K562 (cell line): Measurements from ENCODE around the gene PPIL1. TPM values are rescaled to one million over a fixed set of nuclear protein-coding genes. Genes with fewer than 3 reads are reported as not detected.

Experiments
- ATAC-seq: fragments of 200-7000 bp; cut with Tn5 transposase; 3 replicates; pipeline ENCODE4 v1.9.1; 2020; ENCODE audit warnings: moderate library complexity
- BruUV-seq: library from RNA; stranded (reverse); fragments of 400-500 nt; replicated peaks from 2 replicates; lab custom pipeline; 2021; lab: Mats Ljungman, UMichigan
- CTCF ChIA-PET: fragments of 300-600 bp; formaldehyde crosslinking; extraction: SDS; loops from one replicate; lab custom pipeline; 2021; ENCODE audit warnings: low intra/inter-chr PET ratio; lab: Yijun Ruan, JAX
- POLR2A ChIA-PET: fragments of 300-600, 350-650 bp; sonication (Branson Sonifier 250); formaldehyde crosslinking; extraction: SDS; loops from one replicate; lab custom pipeline; 2021; ENCODE audit warnings: antibody characterized with exemption, inconsistent platforms; lab: Yijun Ruan, JAX
- DNase-seq, 4 experiments: peaks; one replicate each; pipeline versions ENCODE4 v3.0.0 to v3.0.0-alpha.2; 2011 to 2018; ENCODE audit warnings: low spot score in 3 of 4, mixed read lengths in 3 of 4; ENCODE audit errors: extremely low read depth in 1 of 4
- FAIRE-seq: peaks from 2 replicates; lab custom pipeline; 2011; peaks lifted over from hg19 to GRCh38; lab: Jason Lieb, UNC
- H2AFZ ChIP-seq: 2 replicates; pipeline ENCODE4 v1.6.0; 2011; ENCODE audit warnings: low read depth, low read length, control low read depth, inconsistent platforms
- H3K27ac ChIP-seq: fragments of 200-600 bp; 3 replicates; pipeline ENCODE4 v1.8.0; 2011; ENCODE audit warnings: low read depth, mild to moderate bottlenecking, control low read depth, inconsistent platforms, low read length, moderate library complexity, mixed read lengths; ENCODE audit errors: extremely low read depth
- H3K27me3 ChIP-seq, 2 experiments: fragments of 300-600 bp in 1 of 2; 2 replicates in 1 of 2; 3 replicates in 1 of 2; pipeline versions ENCODE4 v1.6.0 to v1.8.0; 2011; ENCODE audit warnings: inconsistent platforms in 2 of 2, low read length in 2 of 2, mild to moderate bottlenecking in 1 of 2, mixed read lengths in 1 of 2, moderate library complexity in 1 of 2; ENCODE audit not compliant: control insufficient read depth in 2 of 2, insufficient read depth in 2 of 2
- H3K36me3 ChIP-seq: fragments of 300-600 bp; 3 replicates; pipeline ENCODE4 v1.8.0; 2011; ENCODE audit warnings: mild to moderate bottlenecking, low read length, inconsistent platforms; ENCODE audit not compliant: control insufficient read depth, insufficient read depth
- H3K4me1 ChIP-seq, 2 experiments: fragments of 200-600 bp in 1 of 2; replicated peaks in 1 of 2; 2 replicates in 1 of 2; 3 replicates in 1 of 2; pipeline versions ENCODE4 v1.5.1 to v1.8.0; 2011; ENCODE audit warnings: inconsistent platforms in 2 of 2, low read length in 2 of 2, mild to moderate bottlenecking in 1 of 2, mixed read lengths in 1 of 2, moderate library complexity in 1 of 2; ENCODE audit not compliant: control insufficient read depth in 2 of 2, insufficient read depth in 2 of 2
- H3K4me2 ChIP-seq: 2 replicates; pipeline ENCODE4 v1.6.1; 2011; ENCODE audit warnings: low read length, control low read depth, inconsistent platforms, mixed read lengths; ENCODE audit not compliant: insufficient read depth
- H3K4me3 ChIP-seq: fragments of 200-600 bp; sonication (generic), shearing (Covaris generic); 2 replicates; pipeline ENCODE4 v1.5.1; 2016; ENCODE audit warnings: control low read depth, inconsistent platforms
- H3K79me2 ChIP-seq: fragments of 200-600 bp; 3 replicates; pipeline ENCODE4 v1.8.0; 2011; ENCODE audit warnings: low read length, inconsistent platforms; ENCODE audit not compliant: control insufficient read depth, insufficient read depth
- H3K9ac ChIP-seq, 2 experiments: 2 replicates each; pipeline versions ENCODE4 v1.6.0 to v1.6.1; 2011; ENCODE audit warnings: low read depth in 2 of 2, low read length in 2 of 2, control low read depth in 1 of 2, inconsistent platforms in 1 of 2, mild to moderate bottlenecking in 1 of 2, mixed read lengths in 1 of 2; ENCODE audit not compliant: insufficient read depth in 1 of 2
- H3K9me1 ChIP-seq: one replicate; pipeline ENCODE4 v1.6.0; 2011; ENCODE audit warnings: inconsistent platforms, mild to moderate bottlenecking, low read length, moderate library complexity; ENCODE audit not compliant: control insufficient read depth, insufficient read depth
- H3K9me3 ChIP-seq: replicated peaks from 2 replicates; pipeline ENCODE4 v1.5.1; 2011; ENCODE audit warnings: low read depth, low read length, inconsistent platforms; ENCODE audit not compliant: control insufficient read depth, insufficient read depth
- H4K20me1 ChIP-seq: replicated peaks from 2 replicates; pipeline ENCODE4 v1.6.1; 2011; ENCODE audit warnings: low read length, inconsistent platforms, mixed read lengths; ENCODE audit not compliant: control insufficient read depth, insufficient read depth
- ARNT ChIP-seq, 2 experiments: fragments of 450-650 bp; IDR thresholded peaks; 2 replicates each; pipeline ENCODE4 v1.6.1; 2016; ENCODE audit warnings: mild to moderate bottlenecking in 1 of 2
- C11orf30 ChIP-seq: fragments of 450-650 bp; IDR thresholded peaks from 2 replicates; pipeline ENCODE4 v1.6.1; 2016; ENCODE audit warnings: low read depth, mild to moderate bottlenecking
- CREB1 ChIP-seq, 2 experiments: sonication (generic) in 1 of 2; formaldehyde crosslinking in 1 of 2; IDR thresholded peaks; 2 replicates each; pipeline versions ENCODE4 v1.6.1 to v1.8.0; 2012 to 2022; ENCODE audit warnings: inconsistent platforms in 1 of 2, mild to moderate bottlenecking in 1 of 2, missing genetic modification reagents in 1 of 2, moderate library complexity in 1 of 2
- KAT2B ChIP-seq: IDR thresholded peaks from one replicate; pipeline ENCODE4 v1.6.1; 2012; ENCODE audit warnings: low read depth, mild to moderate bottlenecking, control low read depth, inconsistent platforms, low read length, moderate library complexity
- SMAD4 ChIP-seq: fragments of 250-450 bp; sonication (Bioruptor Pico); conservative IDR thresholded peaks from 2 replicates; pipeline ENCODE4 v1.8.0; 2021; ENCODE audit warnings: inconsistent platforms, mild to moderate bottlenecking, moderate library complexity
- TFAM ChIP-seq: fragments of 250-450 bp; sonication (Bioruptor Pico); conservative IDR thresholded peaks from 2 replicates; pipeline ENCODE4 v1.5.0; 2021; ENCODE audit warnings: mild to moderate bottlenecking, moderate library complexity
- ZNF121 ChIP-seq: sonication (generic); formaldehyde crosslinking; conservative IDR thresholded peaks from 2 replicates; pipeline ENCODE4 v1.8.0; 2022; ENCODE audit warnings: missing genetic modification reagents
- ZNF780A ChIP-seq: fragments of 250-450 bp; sonication (Bioruptor Pico); IDR thresholded peaks from 2 replicates; pipeline ENCODE4 v1.5.0; 2021; ENCODE audit warnings: mild to moderate bottlenecking
- WGBS: fragments of 100-300 bp; shearing (Covaris generic); methylation state at CpG from one replicate; pipeline ENCODE4 v1.1.6; 2016; ENCODE audit warnings: low coverage, mixed read lengths; ENCODE audit not compliant: insufficient coverage; ENCODE audit errors: missing lambda C conversion rate; 5-methylcytosine and 5-hydroxymethylcytosine counted together
- in situ Hi-C: fragments of 300-500 bp; cut with MboI; formaldehyde crosslinking; loops from 4 replicates; pipeline ENCODE4 v1.15.0; 2018; ENCODE audit warnings: inconsistent platforms, mixed read lengths
- intact Hi-C: fragments of 100-400 bp; cut with micrococcal nuclease; formaldehyde crosslinking; loops from 2 replicates; pipeline ENCODE4 v1.14.2; 2022
- polyA plus RNA-seq, 8 experiments: library from polyadenylated mRNA; depleted of rRNA in 4 of 8; stranded (reverse) in 5 of 8; unstranded in 3 of 8; fragments of >200 nt; fragmentation: Nextera tagmentation in 2 of 8; fragmentation: Illumina TruSeq in 1 of 8; extraction: Ambion mirVana in 2 of 8; extraction: Trizol in 1 of 8; gene quantifications; 2 replicates each; pipeline versions ENCODE4 v1.2.1 to v1.2.3, GENCODE V29; 2011 to 2014; ENCODE audit warnings: inconsistent platforms in 1 of 8, missing spikeins in 1 of 8
- total RNA-seq, 7 experiments: library from RNA; depleted of rRNA in 6 of 7; stranded (reverse); fragments of >200 nt in 6 of 7; fragmentation: Illumina TruSeq in 2 of 7; extraction: Trizol in 2 of 7; gene quantifications; 2 replicates each; pipeline versions ENCODE4 v1.2.1 to v1.2.3, GENCODE V29; 2011 to 2021; ENCODE audit warnings: low replicate concordance in 1 of 7
- TF ChIP-seq, protein P1 (sequence below), 3 experiments: fragments of 200-800 bp in 1 of 3; sonication (Bioruptor generic) in 1 of 3; sonication (generic) in 1 of 3; formaldehyde crosslinking in 1 of 3; IDR thresholded peaks; 2 replicates each; pipeline versions ENCODE4 v1.6.1 to v1.8.0; 2016 to 2022; ENCODE audit warnings: mild to moderate bottlenecking in 2 of 3, missing compliant biosample characterization in 2 of 3, missing genetic modification characterization in 2 of 3, missing genetic modification reagents in 1 of 3

Gene PPIL1
- total and polyA plus RNA-seq, 9 of the 15 experiments (the other 6 are each of a cell fraction or from before 2014, with no cell fraction given), result 65.8 to 205 (median 130) TPM

DNA sequence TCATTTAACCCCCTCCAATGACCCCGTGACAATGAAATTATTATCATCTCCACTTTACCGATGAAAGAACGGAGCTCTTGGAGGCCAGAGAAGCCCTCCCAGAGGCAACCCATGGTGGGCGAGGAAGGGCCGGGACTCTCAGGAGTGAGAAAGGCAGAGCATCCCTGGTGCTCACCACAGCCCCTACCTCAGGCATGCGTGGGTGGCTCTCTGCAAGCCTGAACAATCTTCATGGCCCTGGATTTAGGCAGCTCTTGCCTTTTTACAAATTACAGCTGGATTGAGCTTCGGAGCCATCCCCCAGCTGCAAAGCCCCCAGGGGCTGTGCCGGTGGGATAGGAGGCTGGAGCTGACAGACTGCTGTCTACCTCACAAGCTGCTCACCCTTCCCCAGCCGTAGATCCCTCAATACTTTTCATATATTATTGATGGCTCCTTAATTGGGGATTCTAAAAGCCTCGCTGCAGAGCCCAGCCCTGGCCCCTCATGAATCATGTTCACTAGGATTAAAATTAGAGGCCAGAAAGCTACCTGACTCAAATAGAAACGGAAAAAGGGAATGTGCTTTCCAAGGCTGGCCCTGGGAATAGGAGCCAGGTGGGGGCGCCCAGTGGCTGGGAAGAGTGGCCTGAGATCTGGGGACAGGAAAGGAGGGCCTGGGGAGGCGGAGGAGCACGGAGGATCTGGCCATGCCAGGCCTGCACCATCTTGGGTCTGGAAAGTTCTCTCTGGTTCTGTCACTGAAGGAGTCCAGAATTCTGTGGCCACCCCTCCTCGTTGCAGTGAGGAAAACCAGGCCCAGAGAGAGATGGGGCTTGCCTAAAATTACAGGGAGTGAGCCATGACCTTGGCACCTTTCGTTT is 64.4 kb downstream of the PPIL1 start (continued):
- TF ChIP-seq, protein P1, sequence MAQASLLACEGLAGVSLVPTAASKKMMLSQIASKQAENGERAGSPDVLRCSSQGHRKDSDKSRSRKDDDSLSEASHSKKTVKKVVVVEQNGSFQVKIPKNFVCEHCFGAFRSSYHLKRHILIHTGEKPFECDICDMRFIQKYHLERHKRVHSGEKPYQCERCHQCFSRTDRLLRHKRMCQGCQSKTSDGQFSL (CRISPR knock-in tag; IDR thresholded peaks at IDR 0.05), result no peak
- TF ChIP-seq, protein P1 (tag; IDR thresholded peaks at IDR 0.05), result no peak
- TF ChIP-seq SMAD4 (CRISPR knock-in tag) (no peak), TFAM (CRISPR knock-in tag) (no peak), ARNT (IDR thresholded peaks at IDR 0.05) (no peak)

DNA sequence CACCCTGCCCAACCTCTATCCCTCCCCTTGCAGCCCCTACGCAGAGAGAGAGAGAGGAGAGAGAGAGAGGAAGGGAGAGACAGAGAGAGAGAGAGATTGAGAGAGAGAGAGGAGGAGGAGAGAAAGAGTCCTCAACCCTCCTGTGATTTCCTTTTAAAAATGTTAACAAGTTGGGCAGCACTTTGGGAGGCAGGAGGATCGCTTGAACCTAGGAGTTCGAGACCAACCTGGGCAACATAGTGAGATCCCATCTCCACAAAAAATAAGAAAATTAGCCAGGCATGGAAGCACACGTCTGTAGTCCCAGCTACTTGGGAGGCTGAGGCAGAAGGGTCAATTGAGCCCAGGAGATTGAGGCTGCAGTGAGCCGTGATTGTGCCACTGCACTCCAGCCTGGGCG is 65.4 kb downstream of the PPIL1 start:
- Histone ChIP-seq H3K9ac (no peak overlapping the region), H3K4me2 (no peak overlapping the region), H3K9me3 (no peaks in the 10 kb centered on the region), H3K27ac (no peak overlapping the region), H3K27me3 (peaks cover under 1 to 14% of the 10 kb centered on the region in 2 experiments; a peak in 4 of 5 replicates), H3K4me1 (peaks cover 0 to 2% of the 10 kb centered on the region in 2 experiments; a peak in 2 of 5 replicates), H3K36me3 (no peaks in the 10 kb centered on the region), H4K20me1 (0 out of 2 replicates have a peak, but pooled peaks cover 3% of the 10 kb centered on the region), H3K4me3 (no peak overlapping the region), H2AFZ (no peak overlapping the region), H3K79me2 (no peaks in the 10 kb centered on the region), H3K9me1 (no peaks in the 10 kb centered on the region)
- intact Hi-C loops (no loop called here), in situ Hi-C loops (no loop called here)
- DNase-seq (no peak), ATAC-seq (no peak), FAIRE-seq (no peak)
- TF ChIP-seq C11orf30, result no peak
- TF ChIP-seq KAT2B, result no peak
- TF ChIP-seq CREB1 (IDR thresholded peaks at IDR 0.05), result no peak
- no peak for TF ChIP-seq CREB1 (CRISPR knock-in tag; IDR thresholded peaks at IDR 0.05)
- TF ChIP-seq ZNF780A (CRISPR knock-in tag), result no peak
- peak; percentile 91 for TF ChIP-seq ZNF121 (CRISPR knock-in tag)
- BruUV-seq, result no TSS peak
- ChIA-PET POLR2A (interaction anchor here (0.6 kb wide), 1 partner anchor 18 kb away, joined by 4 read pairs; no protein-coding TSS in a partner anchor), CTCF (interaction anchor here (1.1 kb wide), 1 partner anchor 209 kb away, joined by 3 read pairs; no protein-coding TSS in a partner anchor)
- 20% methylated on average over 6 of the region's 6 CpGs for WGBS
